NCI-H1930 (cell line): ENCODE measurements around the gene ANKRD17.

Source experiments
- DNase-seq, 2 experiments: peaks; one replicate each; lab custom pipeline; 2025; lab: John Stamatoyannopoulos, UW

The ANKRD17 gene

DNA sequence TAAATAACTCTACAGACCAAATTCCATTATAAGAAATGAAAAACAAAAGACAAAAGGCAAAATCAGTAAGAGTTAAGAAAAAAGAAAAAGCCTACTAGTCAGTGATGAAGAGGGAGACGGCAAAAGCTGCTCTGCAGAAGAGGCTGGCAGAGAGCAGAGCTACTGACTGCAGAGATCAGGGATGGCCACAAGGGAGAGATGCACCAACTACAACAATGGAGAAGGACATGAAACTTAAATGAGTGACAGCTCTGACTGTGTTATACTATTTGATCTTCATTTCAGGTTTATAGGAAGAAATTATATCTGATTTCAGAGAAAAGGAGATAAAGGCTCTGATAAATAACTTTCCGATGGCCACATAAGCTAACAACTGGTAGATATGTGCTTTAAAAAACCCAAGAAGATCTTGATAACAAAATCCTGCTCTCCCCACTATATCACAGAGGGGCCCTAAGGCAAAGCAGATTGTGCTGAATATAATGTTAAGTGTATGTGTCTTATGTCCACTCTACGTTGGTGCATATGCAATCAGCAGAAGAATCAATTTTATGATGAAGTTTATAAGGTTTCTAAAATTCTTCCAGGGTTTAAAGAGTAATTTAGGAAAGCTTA is 130.7 kb downstream of the ANKRD17 start:
- DNase-seq, result no peak

DNA sequence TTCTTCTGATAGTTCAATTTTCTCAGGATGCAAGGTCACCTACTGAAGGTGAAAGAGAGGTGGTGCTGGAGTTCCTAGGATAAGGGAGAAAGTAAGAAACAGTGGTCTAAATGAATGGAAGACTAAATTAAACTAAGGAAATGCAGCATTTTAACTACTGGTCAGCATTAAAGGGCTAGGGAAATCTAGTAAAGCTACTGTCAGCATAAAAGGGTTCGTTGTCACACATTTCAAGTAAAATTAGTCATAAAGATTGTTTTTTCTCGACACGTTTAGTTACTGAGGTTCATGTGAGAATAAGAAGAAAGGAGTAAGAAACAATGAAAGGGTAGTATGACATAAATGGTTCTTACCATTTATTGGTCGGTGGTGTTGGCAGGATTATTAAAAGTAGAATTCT is 149.1 kb downstream of the ANKRD17 start:
- DNase-seq, result no peak

DNA sequence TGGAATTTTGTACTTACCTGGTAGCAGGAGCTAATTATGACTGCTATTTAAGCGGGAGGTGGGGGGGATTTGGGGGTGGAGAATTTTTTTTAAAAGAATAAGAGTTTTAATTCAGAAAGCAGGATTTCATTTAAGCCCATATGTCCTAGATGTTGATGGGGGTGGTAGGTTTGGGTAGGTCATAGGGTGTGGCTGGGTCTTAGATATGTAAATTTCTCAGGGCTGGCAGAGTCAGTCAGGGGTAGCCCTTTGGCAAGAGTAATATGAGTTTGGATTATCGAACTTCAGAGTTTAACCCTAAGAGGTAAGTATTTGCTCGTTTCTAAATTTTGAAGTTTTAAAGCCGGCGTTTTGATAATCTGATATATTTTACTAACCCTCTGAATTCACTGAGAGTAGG is 153.9 kb downstream of the ANKRD17 start:
- no peak for DNase-seq

DNA sequence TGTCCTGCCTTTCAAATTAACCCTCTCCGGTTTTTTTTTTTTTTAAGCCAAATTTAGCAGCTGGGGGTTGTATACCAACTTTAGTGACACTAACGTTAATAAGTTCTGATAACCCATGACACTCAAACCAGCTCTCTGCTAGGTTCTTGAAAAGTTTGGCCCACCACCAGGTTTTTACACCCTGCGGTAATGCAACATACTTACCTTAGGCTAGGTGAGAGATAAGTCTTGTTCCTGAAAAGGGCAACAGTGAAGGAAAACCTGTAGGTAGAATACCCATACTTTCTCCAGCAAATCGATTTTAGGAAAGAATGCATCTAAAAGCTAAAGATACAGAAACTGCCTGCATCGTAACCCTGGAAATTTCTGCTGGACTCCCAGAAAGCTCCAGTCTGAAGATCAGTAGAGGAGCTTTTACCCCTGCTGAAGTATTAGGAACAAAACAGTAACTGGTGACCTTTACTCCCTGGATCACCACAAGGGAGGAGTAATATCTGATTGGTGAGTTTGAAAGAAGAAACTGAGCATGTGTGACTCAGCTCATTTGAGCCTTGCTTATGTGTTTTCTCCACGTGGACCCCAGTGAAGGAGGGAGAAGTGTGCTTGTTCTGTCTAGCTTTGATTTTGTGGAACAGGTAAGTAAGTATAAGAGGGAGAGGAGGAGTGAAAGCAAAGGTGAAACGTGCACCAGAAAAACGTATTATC is 154.6 kb downstream of the ANKRD17 start:
- no peak for DNase-seq

DNA sequence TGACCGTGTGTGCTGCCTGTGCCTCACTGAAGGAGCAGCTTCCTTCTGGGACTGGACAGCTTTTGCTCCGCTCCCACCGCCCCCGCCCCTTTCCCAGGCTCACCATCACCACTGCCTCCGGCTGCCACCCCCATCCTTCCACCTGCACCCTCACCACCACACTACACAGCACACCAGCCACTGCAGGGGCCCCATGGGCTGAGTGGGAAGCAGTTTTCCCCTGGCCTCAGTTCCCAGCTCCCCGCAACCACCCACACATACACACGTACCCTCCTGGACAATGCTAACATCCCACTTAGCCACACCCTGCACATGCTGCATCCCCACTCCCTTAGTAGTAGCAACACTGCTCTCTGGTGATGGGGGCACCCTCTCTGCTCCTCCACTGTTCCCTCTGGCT is 159.5 kb downstream of the ANKRD17 start:
- DNase-seq, result no peak

DNA sequence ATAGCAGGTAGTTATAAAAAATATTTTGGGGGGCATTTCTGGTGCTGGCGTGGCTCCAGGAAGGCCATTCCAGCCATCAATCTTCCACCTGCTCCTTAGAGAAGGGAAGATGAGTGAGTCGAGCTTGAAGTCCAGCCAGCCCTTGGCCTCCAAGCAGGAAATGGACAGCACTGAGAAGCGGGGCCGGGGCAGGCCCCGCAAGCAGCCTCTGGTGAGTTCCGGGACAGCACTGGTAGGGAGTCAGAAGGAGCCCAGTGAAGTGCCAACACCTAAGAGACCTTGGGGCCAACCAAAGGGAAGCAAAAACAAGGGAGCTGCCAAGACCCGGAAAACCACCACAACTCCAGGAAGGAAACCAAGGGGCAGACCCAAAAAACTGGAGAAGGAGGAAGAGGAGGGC is 159.9 kb downstream of the ANKRD17 start:
- DNase-seq, result no peak

DNA sequence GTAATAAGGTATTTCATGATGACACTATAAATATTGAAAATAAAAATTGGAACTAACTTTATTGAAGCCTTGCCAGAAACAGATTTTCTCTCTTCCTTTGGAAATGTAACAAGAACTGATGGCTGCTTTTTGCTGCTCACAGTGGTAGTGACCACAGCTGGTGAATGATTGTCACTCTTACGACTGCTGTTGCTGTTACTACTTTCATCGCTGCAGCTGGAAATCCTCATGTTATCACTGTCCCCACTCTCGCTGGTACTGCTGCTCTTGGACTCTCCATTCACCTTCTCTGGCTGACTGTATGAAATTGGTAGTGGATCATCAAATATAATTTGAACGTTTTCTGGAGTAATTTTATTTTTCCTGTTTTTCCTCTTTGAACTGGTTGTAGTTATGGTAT is 160.6 kb downstream of the ANKRD17 start:
- DNase-seq, result no peak

DNA sequence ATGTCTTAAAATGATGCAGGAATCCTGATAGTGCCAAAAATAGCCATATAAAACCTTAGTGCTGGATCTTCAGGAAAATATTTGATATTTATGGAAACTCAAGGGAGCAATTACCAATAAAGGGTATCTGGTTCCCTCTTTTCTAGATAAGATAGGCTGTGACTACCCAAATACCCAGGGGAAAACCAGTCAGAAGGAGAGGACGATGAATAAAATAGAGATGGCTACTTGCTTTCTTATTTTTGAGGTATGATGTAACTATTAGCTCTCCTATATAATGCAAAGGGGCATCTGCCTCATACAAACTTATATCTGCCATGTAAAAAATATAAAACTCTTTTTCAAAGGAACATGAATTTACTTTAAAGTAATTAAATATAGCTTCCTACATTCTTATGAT is 165.7 kb downstream of the ANKRD17 start:
- no peak for DNase-seq

DNA sequence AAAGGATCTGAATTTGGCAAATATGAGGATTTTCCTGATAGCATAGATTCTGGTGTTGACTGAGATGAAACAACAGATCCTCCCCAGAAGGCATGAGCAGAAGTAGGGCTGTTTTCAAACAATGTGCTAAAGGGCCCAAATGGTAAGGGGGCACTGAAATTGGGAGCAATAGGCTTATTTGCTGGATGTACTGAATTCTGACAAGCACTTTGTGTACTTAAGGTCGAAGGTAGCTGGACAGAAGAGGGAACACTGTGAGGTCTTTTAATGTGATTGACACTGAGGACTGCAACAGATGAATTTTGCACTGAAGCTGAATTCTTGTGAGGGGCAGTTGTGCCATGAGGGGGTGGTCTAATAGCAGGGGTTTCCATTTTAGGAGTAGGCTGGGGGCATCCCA is 167.9 kb downstream of the ANKRD17 start:
- no peak for DNase-seq

DNA sequence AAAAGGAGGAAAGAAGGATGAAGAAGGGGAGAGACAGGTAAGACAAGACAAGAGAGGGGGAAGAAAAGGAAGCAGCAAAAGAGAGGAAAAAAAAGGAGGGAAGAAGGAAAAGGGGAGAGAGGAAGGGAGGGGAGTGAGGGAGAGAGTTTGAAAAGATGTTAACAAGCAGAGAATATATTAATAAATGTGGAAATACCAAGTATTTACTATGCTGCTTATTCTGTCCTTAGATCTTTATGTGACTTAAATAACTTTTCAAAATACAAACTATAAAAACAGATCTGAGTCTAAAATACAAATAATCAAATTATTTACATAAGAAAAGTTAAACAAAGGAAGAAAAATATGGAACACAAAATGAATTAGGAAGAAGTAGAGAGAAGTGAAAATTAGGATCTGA is 170.7 kb downstream of the ANKRD17 start:
- DNase-seq, result no peak

DNA sequence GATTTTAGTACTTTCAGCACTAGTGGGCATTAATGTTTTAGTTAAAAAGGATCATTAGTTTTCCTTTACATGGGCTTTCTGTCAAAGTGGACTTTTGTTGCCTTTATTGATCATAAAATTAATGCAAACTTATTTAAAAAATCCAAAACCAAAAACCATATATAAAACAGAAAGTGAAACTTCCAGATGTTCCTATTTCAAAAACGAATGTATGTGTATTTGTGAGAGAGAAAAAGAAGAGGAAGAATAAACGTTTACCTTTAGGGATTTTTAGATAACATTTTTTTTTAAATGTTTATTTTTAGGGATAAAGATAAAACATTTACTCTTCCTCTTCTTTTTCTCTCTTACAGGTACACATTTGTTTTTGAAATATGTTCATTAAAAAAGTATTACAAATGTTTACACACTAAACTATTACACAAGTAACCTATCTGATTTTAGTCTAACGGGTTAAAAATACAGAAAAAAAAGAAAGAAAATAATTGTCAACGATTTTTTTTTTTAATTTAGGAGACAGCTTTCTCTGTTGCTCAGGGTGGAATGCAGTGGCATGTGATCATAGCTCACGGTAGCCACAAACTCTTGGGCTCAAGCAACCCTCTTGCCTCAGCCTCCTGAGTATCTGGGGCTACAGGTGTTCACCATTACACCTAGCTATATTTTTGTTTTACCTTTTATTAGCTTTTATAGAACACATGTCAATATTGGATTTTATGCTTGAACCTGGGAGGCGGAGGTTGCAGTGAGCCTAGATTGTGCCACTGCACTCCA is 172.3 kb downstream of the ANKRD17 start:
- DNase-seq, result no peak

DNA sequence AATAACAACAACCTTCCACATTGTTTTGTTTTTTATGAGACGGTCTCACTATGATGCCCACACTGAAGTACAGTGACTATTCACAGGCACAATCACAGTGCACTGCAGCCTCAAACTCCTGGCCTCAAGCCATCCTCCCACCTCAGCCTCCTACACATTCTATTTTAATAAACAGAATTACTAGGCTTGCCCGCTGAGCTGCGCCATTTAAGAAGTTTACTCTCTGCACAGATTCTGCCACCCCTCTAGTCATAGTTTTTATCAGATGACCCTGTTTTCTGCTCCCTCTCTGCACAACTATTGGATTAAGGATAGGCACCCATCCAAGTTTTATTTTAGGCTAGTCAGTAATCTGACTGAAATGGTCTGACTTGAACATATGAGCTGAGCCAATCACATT is 177.8 kb downstream of the ANKRD17 start:
- no peak for DNase-seq

DNA sequence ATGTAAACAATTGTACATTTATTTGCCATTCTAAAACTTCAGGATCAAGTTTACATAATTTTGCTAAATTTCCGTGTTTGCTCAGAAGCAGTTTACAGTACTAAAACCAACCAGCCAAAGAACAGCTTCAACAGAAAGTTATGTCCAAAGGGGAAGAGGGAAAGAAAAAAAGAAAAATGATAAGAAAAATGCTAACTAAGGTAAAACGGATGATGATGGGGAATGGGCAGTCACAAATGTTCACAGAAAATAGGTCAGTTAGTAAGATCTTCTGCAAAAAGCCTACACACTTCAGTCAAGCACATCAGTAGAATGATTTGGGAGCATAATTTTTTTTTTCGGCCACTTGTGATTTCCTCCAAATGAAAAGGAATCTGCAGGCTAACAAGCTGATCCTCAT is 182.8 kb downstream of the ANKRD17 start:
- no peak for DNase-seq

DNA sequence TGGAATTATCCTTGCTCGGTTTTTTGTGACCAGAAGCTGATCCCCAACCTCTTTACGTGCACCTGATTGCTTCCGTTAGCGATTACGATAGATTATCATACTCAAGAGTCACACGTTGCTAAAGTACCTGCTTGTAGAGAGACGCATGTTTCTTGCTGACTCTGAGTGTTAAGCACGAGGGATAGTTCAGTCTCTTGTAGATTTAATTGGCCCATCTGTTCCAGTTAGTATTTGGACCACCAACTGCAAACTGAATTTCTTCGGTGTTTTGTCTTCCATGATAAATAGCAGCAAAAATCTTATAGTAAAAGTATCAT is 188.6 kb downstream of the ANKRD17 start:
- no peak for DNase-seq

DNA sequence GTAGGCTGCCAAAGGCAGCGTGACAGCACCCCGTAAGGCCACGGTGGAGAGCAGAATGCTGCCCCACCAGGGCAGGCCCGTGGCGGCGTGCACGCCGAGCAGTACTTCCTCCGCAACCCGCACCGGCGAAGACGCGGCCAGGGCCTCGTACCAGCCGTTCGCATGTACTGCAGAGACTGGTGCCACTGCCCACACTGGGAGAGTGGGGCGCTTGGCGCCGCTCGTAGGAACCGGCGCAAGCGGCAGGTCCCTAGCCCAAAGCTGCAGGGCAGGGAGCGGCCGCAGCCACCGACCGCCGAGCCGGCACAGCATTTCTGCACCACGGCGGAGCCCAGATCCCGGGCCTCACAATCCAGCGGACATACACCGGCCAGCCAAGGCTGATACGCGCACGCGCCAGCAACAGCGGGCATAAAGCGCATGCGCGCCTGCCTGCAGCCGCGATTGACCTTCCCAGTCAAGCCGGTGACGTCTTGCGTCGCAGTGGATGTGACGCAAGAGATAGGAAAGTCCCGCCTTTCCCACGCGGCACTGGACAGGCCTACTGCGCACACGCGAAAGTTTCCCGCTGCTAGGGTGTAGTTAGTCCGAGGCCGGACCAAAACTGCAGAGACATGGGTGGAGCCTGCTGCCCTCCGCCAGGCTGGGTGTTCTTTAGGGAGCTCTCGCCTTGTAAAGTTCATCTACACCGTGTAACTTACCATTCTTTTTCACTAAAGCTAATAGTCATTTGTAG is 189.1 kb downstream of the ANKRD17 start, which contains the start of gene COX18:
TSS of gene COX18 (minus strand) at position 379 of the 736 bp plus-strand sequence. CDS start at position 312, 67 bp downstream.
- DNase-seq, result peak; percentile 93 to 97

DNA sequence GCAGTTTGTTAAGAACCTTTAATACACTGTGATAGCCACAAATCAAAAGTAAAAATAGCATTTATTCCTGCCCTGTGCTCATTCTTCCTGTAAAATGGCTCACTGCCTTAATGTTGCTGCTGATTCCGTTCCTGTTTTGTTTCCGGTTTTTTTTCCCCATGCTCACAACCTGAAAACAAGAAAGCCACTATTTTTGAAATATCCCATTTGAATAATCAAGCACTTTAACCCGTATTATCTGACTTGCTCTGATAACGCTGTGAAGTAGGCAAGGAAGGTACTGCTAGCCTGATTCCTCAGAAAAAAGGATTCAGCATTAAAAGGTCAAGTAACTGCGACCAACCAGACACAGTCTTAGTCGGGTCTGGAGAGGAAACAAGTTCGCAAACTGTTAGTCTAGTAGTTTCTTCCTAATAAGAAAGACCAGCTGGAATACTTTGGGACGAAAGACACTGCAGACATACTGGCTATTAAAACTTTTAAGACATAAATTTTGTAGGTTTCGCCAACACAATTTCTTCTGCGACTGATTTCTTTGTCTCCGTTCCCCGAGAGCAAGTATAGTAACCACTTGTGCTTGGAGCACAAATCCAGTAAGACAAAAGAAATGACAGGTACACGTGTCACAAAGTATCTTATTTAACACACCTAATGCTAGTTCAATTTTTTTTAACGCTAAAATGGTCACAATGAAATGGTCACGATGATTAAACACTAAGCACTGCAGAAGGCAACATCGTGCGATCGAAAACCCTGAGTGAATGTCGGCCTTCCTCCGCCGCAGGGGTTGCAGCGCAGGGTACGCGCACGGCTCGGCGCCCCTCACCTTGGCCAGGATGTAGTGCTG is 189.9 kb downstream of the ANKRD17 start:
- DNase-seq, result no peak

DNA sequence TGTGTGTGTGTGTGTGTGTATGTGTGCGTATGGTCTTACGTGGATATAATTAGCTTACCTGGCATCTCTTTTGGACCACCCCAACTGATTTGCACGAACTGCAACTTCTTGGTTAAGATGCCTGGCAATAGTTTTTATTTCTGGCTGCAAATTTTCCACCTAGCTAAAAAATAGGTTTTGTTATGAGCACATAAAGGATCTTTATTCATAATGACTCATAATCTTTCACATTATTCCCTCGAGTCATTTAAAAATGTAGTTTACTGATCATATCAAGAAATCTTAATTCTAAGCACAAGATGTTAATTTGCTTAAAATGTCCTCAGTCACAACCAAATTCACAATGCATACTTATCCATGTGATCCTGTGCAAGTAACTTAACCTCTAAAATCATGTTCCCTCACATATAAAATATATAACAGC is 190.6 kb downstream of the ANKRD17 start:
- no peak for DNase-seq

DNA sequence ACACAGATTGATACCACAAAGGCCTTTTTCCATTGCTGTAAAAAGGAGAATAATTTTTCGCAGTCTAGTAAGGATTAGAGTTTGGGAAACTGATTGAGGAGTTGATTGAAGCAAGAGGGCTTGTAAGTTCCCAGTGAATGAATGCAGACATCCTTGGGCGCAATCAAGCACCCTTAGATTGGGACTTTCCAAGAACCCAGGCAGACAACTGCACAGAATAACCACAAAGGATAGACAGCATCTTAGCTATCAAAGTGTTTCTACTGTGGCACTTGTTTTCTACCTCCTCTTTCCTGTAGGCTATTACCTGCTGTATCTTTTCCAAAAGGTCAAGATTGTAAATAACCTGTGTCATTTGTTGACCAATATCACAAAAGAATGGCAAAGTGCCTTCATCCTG is 191.7 kb downstream of the ANKRD17 start:
- no peak for DNase-seq

DNA sequence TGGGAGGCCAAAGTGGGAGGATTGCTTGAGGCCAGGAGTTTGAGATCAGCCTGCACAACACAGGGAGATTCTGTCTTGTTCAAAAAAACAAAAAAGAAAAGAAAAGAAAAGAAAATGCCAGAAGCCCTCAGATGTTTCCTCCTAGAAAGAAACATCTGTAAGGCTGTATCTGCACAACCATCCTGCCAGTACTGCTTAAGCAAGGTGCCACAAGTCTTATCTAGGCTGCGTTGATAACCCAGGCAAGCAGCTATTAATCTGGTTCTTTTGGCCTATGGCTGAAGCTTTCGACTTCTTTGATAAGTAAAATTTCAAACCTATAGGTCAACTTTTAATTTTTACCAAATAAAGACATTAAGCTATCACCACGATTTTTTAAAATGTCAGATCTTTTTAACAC is 192.2 kb downstream of the ANKRD17 start:
- DNase-seq, result no peak

DNA sequence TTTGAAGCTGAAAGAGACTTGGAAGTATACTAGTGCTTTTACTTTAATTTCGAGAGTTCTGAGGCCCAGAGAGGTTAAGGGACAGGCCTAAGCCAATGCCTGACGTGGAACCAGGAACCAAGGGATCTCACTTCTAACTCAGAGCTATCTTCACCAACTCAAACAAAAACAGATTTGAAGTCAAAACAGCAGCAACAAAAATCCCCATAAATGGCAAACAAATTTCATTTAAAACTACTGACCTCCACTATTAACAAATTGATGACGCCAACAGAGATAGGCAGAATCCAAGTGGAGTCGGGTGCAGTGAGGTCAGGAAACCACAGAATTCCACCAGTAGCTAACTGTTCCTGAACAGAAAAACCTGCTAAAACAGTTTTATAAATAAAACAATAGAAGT is 194.1 kb downstream of the ANKRD17 start:
- DNase-seq, result no peak

DNA sequence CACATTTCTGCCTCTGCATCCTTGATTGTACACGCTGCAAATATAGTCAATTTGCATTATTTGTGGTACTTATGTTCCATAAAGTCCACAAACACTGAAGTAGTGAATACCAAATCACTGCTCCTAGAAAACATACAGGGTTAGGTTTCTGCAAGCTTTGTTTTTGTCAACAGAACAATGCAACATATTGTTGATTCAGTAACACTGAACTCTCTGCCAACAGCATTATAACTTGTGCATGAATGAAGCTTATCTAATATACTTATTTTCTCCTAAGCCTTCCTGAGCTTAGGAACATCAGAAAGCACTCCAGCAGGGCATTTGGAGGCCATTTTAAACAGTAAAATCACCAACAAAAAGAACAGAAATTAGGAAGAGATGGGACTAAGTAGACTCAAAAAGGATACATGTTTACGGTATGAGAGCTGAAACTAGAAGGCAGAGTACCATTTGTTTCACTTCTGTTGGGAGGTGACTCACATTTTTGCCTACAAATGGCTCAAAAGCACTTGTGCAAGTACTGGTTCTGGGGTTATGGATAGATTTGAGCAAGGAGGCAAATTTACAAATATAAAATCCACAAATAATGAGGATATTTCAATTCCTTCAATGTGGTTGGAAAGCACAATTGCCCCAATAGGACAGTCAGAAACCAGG is 203.2 kb downstream of the ANKRD17 start:
- no peak for DNase-seq
